Lower leg skin (tissue), 3 donors: Measurements from ENCODE around the gene LRRC41.

ENCODE experiments used
- POLR2A ChIP-seq, 2 donors: fragments of 450-650 bp; IDR thresholded peaks; one replicate each; pipeline ENCODE4 v1.6.1; 2016 to 2017; ENCODE audit warnings: antibody characterized with exemption in 2 of 2, mild to moderate bottlenecking in 1 of 2, moderate library complexity in 1 of 2
- TF ChIP-seq, protein P1 (sequence below), 3 donors: fragments of 450-650 bp; IDR thresholded peaks; one replicate each; pipeline ENCODE4 v1.5.1; 2016; ENCODE audit warnings: antibody characterized with exemption in 3 of 3, mild to moderate bottlenecking in 3 of 3, moderate library complexity in 2 of 3

DNA sequence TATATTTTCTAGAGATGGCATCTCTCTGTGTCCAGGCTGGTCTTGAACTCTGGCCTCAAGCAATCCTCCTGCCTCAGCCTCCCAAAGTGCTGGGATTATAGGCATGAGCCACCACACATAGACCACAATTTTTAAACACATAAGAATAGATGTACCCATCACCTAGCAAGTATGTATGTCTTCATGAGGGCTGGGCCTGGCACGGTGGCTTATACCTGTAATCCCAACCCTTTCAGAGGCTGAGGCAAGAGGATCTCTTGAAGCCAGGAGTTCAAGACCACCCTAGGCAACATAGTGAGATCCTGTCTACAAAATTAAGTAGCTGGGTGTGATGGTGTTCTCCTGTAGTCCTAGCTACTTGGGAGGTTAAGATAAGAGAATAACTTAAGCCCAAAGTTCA is 13.9 kb upstream of the LRRC41 start:
- TF ChIP-seq POLR2A (IDR thresholded peaks at IDR 0.05) = no peak
- TF ChIP-seq, protein P1, sequence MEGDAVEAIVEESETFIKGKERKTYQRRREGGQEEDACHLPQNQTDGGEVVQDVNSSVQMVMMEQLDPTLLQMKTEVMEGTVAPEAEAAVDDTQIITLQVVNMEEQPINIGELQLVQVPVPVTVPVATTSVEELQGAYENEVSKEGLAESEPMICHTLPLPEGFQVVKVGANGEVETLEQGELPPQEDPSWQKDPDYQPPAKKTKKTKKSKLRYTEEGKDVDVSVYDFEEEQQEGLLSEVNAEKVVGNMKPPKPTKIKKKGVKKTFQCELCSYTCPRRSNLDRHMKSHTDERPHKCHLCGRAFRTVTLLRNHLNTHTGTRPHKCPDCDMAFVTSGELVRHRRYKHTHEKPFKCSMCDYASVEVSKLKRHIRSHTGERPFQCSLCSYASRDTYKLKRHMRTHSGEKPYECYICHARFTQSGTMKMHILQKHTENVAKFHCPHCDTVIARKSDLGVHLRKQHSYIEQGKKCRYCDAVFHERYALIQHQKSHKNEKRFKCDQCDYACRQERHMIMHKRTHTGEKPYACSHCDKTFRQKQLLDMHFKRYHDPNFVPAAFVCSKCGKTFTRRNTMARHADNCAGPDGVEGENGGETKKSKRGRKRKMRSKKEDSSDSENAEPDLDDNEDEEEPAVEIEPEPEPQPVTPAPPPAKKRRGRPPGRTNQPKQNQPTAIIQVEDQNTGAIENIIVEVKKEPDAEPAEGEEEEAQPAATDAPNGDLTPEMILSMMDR (IDR thresholded peaks at IDR 0.05) = no peak
